ENCODE results near the gene FNIP2.

FNIP2 gene

GRCh38 chr4:158858410-158859199 lies 89.8 kb downstream of the FNIP2 start:
- no peak for TF ChIP-seq SPI1 (IDR thresholded peaks at IDR 0.05; ENCODE audit: low read depth, low read length)
- no peak for TF ChIP-seq PAX5 (IDR thresholded peaks at IDR 0.05; ENCODE audit: insufficient read depth, low read length, severe bottlenecking)
- TF ChIP-seq POLR2AphosphoS5 (IDR thresholded peaks at IDR 0.05; ENCODE audit: low read depth, low read length) = no peak
- TF ChIP-seq POU2F2 (IDR thresholded peaks at IDR 0.05; ENCODE audit: low read depth, low read length) = no peak
- FAIRE-seq (no peak), DNase-seq (ENCODE audit: insufficient read length, low spot score) (no peak)

- TF ChIP-seq POU2F2 (IDR thresholded peaks at IDR 0.05; ENCODE audit: low read depth, low read length) (no peak), PAX5 (IDR thresholded peaks at IDR 0.05; ENCODE audit: insufficient read depth, low read length, severe bottlenecking) (no peak), POLR2A (IDR thresholded peaks at IDR 0.05; ENCODE audit: low read depth, low read length) (no peak), POLR2AphosphoS5 (IDR thresholded peaks at IDR 0.05; ENCODE audit: low read depth, low read length) (no peak), TAF1 (IDR thresholded peaks at IDR 0.05; ENCODE audit: low read depth, low read length) (no peak), SPI1 (IDR thresholded peaks at IDR 0.05; ENCODE audit: low read depth, low read length) (no peak)
- FAIRE-seq (no peak), DNase-seq (ENCODE audit: insufficient read length, low spot score) (no peak)
Measured at GRCh38 chr4:158859661-158860060, 90.8 kb downstream of the FNIP2 start.

GRCh38 chr4:158860856-158861255 lies 92.0 kb downstream of the FNIP2 start:
- FAIRE-seq (no peak), DNase-seq (ENCODE audit: insufficient read length, low spot score) (no peak)
- TF ChIP-seq POLR2A (IDR thresholded peaks at IDR 0.05; ENCODE audit: low read depth, low read length) = no peak
- TF ChIP-seq PAX5 (IDR thresholded peaks at IDR 0.05; ENCODE audit: insufficient read depth, low read length, severe bottlenecking) = no peak
- no peak for TF ChIP-seq SPI1 (IDR thresholded peaks at IDR 0.05; ENCODE audit: low read depth, low read length)
- no peak for TF ChIP-seq POU2F2 (IDR thresholded peaks at IDR 0.05; ENCODE audit: low read depth, low read length)
- TF ChIP-seq TAF1 (IDR thresholded peaks at IDR 0.05; ENCODE audit: low read depth, low read length) = no peak
- no peak for TF ChIP-seq POLR2AphosphoS5 (IDR thresholded peaks at IDR 0.05; ENCODE audit: low read depth, low read length)

GRCh38 chr4:158861281-158861680 lies 92.5 kb downstream of the FNIP2 start:
- DNase-seq (ENCODE audit: insufficient read length, low spot score) = no peak
- TF ChIP-seq POLR2AphosphoS5 (IDR thresholded peaks at IDR 0.05; ENCODE audit: low read depth, low read length) (no peak), POLR2A (IDR thresholded peaks at IDR 0.05; ENCODE audit: low read depth, low read length) (no peak), POU2F2 (IDR thresholded peaks at IDR 0.05; ENCODE audit: low read depth, low read length) (no peak), PAX5 (IDR thresholded peaks at IDR 0.05; ENCODE audit: insufficient read depth, low read length, severe bottlenecking) (no peak), TAF1 (IDR thresholded peaks at IDR 0.05; ENCODE audit: low read depth, low read length) (no peak), SPI1 (IDR thresholded peaks at IDR 0.05; ENCODE audit: low read depth, low read length) (no peak)
- peak; percentile 55 for FAIRE-seq

GRCh38 chr4:158861766-158862165 lies 92.9 kb downstream of the FNIP2 start:
- FAIRE-seq (peak; percentile 16), DNase-seq (ENCODE audit: insufficient read length, low spot score) (no peak)
- no peak for TF ChIP-seq PAX5 (IDR thresholded peaks at IDR 0.05; ENCODE audit: insufficient read depth, low read length, severe bottlenecking)
- no peak for TF ChIP-seq SPI1 (IDR thresholded peaks at IDR 0.05; ENCODE audit: low read depth, low read length)
- no peak for TF ChIP-seq POU2F2 (IDR thresholded peaks at IDR 0.05; ENCODE audit: low read depth, low read length)
- no peak for TF ChIP-seq POLR2A (IDR thresholded peaks at IDR 0.05; ENCODE audit: low read depth, low read length)
- TF ChIP-seq POLR2AphosphoS5 (IDR thresholded peaks at IDR 0.05; ENCODE audit: low read depth, low read length) = no peak
- no peak for TF ChIP-seq TAF1 (IDR thresholded peaks at IDR 0.05; ENCODE audit: low read depth, low read length)

GRCh38 chr4:158863296-158863695 lies 94.5 kb downstream of the FNIP2 start:
- FAIRE-seq (no peak), DNase-seq (ENCODE audit: insufficient read length, low spot score) (no peak)
- TF ChIP-seq POLR2AphosphoS5 (IDR thresholded peaks at IDR 0.05; ENCODE audit: low read depth, low read length) = no peak
- no peak for TF ChIP-seq PAX5 (IDR thresholded peaks at IDR 0.05; ENCODE audit: insufficient read depth, low read length, severe bottlenecking)
- TF ChIP-seq SPI1 (IDR thresholded peaks at IDR 0.05; ENCODE audit: low read depth, low read length) = no peak
- no peak for TF ChIP-seq POLR2A (IDR thresholded peaks at IDR 0.05; ENCODE audit: low read depth, low read length)
- no peak for TF ChIP-seq TAF1 (IDR thresholded peaks at IDR 0.05; ENCODE audit: low read depth, low read length)
- no peak for TF ChIP-seq POU2F2 (IDR thresholded peaks at IDR 0.05; ENCODE audit: low read depth, low read length)

GRCh38 chr4:158865520-158866177 lies 96.8 kb downstream of the FNIP2 start:
- no peak for FAIRE-seq
- DNase-seq (ENCODE audit: insufficient read length, low spot score) = no peak
- TF ChIP-seq POU2F2 (IDR thresholded peaks at IDR 0.05; ENCODE audit: low read depth, low read length) = no peak
- TF ChIP-seq TAF1 (IDR thresholded peaks at IDR 0.05; ENCODE audit: low read depth, low read length) = no peak
- no peak for TF ChIP-seq POLR2AphosphoS5 (IDR thresholded peaks at IDR 0.05; ENCODE audit: low read depth, low read length)
- no peak for TF ChIP-seq PAX5 (IDR thresholded peaks at IDR 0.05; ENCODE audit: insufficient read depth, low read length, severe bottlenecking)

GRCh38 chr4:158869001-158869400 lies 100.2 kb downstream of the FNIP2 start:
- FAIRE-seq = no peak
- no peak for DNase-seq (ENCODE audit: insufficient read length, low spot score)
- TF ChIP-seq PAX5 (IDR thresholded peaks at IDR 0.05; ENCODE audit: insufficient read depth, low read length, severe bottlenecking) = no peak
- no peak for TF ChIP-seq POLR2AphosphoS5 (IDR thresholded peaks at IDR 0.05; ENCODE audit: low read depth, low read length)
- TF ChIP-seq SPI1 (IDR thresholded peaks at IDR 0.05; ENCODE audit: low read depth, low read length) = no peak
- TF ChIP-seq POU2F2 (IDR thresholded peaks at IDR 0.05; ENCODE audit: low read depth, low read length) = no peak
- TF ChIP-seq POLR2A (IDR thresholded peaks at IDR 0.05; ENCODE audit: low read depth, low read length) = no peak
- TF ChIP-seq TAF1 (IDR thresholded peaks at IDR 0.05; ENCODE audit: low read depth, low read length) = no peak

- TF ChIP-seq PAX5 (IDR thresholded peaks at IDR 0.05; ENCODE audit: insufficient read depth, low read length, severe bottlenecking) (no peak), POLR2A (IDR thresholded peaks at IDR 0.05; ENCODE audit: low read depth, low read length) (no peak), SPI1 (IDR thresholded peaks at IDR 0.05; ENCODE audit: low read depth, low read length) (no peak), POU2F2 (IDR thresholded peaks at IDR 0.05; ENCODE audit: low read depth, low read length) (no peak), POLR2AphosphoS5 (IDR thresholded peaks at IDR 0.05; ENCODE audit: low read depth, low read length) (no peak), TAF1 (IDR thresholded peaks at IDR 0.05; ENCODE audit: low read depth, low read length) (no peak)
- FAIRE-seq = no peak
- no peak for DNase-seq (ENCODE audit: insufficient read length, low spot score)
Measured at GRCh38 chr4:158869761-158870160, 100.9 kb downstream of the FNIP2 start.

Measured in GM12891 (cell line).